Cerebellar nuclear complex (tissue), 1 donor: ENCODE data around the gene SPRY1.

Experiments
- DNase-seq, 2 experiments: peaks; one replicate each; lab custom pipeline; 2025; lab: John Stamatoyannopoulos, UW

SPRY1 gene

GRCh38 chr4:123380728-123381716, 15.6 kb upstream of the SPRY1 start:
- no peak for DNase-seq

DNA sequence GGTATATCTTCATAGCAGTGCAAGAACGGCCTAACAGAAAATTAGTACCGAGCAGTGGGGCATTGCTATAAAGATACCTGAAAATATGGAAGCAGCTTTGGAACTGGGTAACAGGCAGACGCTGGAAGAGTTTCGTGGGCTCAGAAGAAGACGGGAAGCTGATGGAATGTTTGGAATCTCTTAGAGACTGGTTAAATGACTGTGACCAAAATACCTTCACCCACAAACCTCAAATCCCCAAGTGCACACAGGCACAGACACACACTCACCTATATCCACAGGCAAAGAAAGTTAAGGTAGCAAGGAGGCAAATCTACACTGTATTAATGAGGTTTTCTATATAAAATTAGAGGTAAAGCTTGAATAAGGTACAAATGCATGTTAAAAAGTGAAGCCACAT, 14.6 kb upstream of the SPRY1 start:
- DNase-seq, result no peak

DNA sequence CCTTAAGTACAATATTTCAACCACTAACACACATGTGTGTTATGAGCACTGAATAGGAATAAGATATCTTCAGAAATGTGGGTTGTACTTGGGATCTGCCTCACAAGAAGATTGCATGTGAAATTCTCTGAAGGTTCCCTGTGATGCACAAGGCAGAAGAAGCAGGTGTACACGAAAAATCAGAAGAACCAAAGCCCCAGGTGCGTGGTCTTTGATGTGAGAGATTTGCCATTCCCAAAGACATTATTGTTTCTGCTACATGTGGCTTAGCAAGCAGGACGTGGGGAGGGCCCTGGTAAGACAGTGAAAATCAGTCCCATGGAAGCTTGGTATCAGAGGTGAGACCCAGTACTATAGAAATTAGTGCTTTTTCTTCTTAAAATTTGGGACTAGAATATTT, 13.0 kb upstream of the SPRY1 start:
- no peak for DNase-seq

DNA sequence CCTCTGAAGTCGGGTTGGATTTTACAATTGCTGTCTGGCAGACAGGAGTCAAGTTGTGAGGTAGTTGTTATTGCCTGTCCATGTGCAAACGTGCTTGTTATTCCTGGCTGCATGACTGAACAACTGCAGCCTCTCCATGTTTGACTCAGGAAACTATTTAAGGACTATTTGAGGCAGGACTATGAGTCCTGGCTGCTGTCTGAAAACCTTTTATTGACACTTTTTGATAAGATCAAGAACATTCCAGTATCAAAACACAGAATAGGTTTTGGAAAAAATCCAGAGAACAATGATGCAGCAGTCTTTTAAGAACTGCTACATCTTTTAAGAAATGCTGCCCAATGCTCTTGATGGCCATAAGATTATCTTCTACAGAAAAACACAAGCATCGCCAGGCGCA, 10.0 kb upstream of the SPRY1 start:
- no peak for DNase-seq

- DNase-seq, result peak in 1 of 2 experiments; percentile 0
These were observed 5.6 kb upstream of the SPRY1 start for GRCh38 chr4:123390846-123391456.

DNA sequence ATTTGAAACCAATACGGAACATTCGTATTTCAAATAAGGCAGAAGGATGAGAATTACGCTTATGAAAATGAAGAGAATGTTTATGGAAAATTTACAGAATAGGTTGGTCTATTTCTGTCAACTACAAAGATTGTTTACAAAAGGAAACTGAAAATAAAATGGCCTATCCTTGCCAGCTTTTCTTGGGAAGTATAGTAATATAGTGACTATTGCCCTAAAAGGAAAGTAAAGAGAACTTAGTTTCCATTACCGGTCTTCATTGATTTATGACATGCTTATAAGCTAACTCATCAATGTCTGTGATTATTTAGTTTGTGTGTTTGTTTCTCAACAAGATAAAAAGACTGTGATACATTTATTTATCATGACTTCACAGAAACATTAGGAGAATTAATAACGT, 2.9 kb upstream of the SPRY1 start:
- DNase-seq, result no peak

DNA sequence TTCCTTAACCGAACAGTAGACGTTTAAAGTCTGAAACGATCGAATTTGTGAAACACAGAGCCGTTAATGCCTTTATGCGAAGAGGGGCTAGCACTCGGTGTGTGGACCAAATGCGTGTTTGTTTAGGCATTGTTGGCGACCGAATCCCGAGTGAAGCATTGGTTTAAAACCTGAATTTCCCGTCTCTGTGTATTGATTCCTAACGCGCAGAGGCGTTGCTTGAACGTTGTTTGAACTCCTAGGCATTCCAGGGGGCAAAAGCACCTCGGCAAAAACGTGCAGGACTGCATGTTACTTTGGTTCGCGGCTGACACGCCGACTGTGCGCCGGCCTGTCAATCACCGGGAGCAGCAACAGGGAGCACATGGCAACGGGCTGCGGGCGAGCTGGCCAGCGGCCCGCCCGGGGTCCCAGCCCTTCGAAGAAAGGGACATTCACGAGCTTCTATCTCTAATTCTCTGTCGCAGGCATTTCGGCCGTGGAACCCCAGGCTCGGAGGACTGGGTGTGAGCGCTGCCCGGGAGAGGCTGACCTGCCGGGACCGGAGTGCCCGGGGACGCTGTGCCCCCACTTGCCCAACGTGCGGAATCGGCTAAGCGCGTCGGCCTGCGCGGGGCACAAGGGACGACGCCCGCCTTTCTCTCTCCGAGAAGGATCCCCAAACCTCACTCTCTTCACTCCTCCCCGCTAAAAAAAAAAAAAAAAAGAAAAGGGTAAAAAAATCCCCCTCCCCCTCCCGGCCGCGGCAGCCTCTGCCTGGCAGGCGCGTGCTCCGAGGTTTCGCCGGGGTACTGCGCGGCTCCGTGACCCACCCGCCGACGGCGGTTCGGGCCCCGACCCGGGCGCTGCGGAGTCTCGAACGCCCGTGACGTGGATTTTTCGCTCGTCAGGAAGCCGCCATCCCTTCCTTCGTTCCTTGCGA, 810 bp downstream of the SPRY1 start:
- no peak for DNase-seq

GRCh38 chr4:123398066-123398852, 1.7 kb downstream of the SPRY1 start:
- peak in 1 of 2 experiments; percentile 13 for DNase-seq

DNA sequence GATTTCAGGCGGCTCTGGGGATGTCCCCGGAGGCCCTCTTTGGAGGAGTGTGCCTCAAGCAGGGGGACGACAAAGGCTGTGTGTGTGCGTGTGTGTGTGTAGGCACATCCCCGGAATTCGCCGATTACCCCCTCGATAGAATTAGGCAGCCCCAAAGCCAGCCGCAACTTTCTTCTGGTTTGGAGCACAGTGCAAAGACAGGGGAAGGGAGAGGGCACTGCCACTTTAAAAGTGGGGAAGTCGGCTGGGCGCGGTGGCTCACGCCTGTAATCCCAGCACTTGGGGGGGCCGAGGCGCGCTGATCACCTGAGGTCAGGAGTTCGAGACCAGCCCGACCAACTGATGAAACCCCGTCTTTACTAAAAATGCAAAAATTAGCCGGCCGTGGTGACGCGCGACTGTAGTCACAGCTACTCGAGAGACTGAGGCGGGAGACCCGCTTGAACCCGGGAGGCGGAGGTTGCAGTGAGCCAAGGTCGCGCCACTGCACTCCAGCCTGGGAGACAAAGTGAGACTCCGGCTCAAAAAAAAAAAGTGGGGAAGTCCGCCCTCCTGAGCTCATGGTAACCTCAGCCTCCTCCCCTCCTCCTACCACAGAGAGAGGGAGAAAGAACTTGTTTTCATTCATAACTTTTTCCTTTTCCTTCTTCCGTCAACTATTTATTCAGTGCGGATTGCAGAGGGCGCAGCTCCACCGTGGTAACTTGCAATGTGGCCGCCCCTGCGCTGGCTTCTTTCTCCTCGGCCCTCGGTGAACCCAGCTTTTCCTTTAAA, 2.4 kb downstream of the SPRY1 start:
- peak in 1 of 2 experiments; percentile 3 for DNase-seq

GRCh38 chr4:123399627-123400358, 3.2 kb downstream of the SPRY1 start:
- no peak for DNase-seq

DNA sequence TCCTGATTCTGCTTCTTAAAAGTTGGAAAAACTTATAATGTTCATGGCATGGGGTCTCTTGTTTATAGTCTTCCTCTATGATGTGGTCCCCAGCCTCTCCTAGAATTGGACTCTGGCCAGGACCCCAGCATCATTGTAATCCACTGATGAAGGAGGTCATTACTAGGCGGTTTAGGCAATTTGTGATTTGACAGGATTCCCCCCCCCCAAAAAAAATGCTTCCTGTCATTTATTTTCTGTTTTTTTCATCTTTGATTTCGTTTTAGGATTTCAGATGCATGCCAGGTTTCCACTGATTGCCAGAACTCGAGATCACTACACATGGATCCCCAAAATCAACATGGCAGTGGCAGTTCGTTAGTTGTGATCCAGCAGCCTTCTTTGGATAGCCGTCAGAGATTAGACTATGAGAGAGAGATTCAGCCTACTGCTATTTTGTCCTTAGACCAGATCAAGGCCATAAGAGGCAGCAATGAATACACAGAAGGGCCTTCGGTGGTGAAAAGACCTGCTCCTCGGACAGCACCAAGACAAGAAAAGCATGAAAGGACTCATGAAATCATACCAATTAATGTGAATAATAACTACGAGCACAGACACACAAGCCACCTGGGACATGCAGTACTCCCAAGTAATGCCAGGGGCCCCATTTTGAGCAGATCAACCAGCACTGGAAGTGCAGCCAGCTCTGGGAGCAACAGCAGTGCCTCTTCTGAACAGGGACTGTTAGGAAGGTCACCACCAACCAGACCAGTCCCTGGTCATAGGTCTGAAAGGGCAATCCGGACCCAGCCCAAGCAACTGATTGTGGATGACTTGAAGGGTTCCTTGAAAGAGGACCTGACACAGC, 4.9 kb downstream of the SPRY1 start:
- no peak for DNase-seq

GRCh38 chr4:123402121-123402465, 5.5 kb downstream of the SPRY1 start:
- DNase-seq, result no peak

DNA sequence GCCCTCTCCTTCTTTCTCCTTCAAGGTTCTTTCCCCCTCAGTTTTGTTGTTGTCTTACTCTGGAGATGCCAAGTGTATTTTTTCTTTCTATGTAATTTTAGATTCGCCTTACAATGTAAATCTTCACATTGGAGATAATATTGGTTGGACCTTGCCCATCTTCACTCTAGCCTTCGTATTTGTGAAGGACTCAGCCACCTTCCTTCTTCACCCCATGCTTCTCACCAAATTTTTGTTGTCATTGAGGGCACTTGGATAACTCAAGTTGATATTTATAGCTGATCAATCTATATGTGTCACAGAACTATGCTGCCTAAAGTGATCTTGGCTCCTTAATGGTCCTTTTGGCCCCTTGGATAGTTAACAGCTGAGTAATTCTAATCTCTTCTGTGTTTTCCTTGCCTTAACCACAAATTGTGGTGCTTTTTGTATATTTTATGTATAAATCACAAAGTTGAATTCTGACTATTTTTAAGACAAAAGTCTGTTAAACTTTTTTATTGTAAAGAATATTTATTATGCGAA, 6.5 kb downstream of the SPRY1 start:
- DNase-seq, result no peak

DNA sequence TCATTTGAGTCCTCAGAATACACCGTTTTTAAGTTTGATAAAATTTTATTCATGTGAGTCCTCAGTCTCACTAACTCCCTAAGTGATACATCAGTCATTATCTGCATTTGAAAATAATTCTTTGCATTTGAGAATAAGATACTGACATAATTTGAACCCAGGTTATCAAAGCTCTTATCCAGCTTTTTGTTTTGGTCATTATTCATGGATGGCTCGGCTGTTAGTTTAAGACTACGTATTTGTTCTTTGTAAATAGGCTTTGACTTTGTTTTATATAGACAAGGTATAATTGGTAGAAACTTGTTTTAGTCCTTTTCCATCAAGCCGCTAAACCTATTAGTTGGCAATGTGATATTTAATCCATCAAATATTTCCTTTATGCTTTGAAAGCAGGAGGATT, 7.9 kb downstream of the SPRY1 start:
- no peak for DNase-seq

DNA sequence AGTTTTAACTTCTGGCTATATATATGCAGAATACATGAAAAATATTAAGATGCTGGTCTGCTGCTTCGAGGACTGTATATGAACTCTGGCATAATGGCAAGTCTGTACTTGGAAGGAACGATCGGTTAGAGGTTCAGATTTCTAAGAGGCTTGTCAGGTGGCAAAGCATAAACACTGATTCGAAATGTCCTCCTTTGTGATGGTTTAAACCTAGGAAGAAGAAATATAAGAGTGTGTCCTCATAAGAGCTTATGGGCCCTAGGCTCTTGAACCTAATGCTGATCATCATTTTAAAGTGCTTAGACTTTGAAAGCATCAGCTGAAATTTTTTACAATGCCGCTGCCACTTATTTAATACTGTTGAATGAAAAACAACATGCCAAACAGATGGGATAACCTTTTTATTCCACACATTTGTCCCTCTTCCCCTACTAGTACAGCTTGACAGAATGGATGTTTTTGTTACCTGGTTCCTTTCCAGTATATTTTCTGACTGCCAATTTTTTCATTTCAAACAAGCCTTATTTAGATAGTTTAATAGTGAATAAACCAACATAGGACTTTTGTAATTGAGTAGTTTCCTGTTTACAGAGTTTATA, 8.8 kb downstream of the SPRY1 start:
- DNase-seq, result no peak

- DNase-seq, result no peak
These were observed 10.3 kb downstream of the SPRY1 start for GRCh38 chr4:123406872-123407271.

DNA sequence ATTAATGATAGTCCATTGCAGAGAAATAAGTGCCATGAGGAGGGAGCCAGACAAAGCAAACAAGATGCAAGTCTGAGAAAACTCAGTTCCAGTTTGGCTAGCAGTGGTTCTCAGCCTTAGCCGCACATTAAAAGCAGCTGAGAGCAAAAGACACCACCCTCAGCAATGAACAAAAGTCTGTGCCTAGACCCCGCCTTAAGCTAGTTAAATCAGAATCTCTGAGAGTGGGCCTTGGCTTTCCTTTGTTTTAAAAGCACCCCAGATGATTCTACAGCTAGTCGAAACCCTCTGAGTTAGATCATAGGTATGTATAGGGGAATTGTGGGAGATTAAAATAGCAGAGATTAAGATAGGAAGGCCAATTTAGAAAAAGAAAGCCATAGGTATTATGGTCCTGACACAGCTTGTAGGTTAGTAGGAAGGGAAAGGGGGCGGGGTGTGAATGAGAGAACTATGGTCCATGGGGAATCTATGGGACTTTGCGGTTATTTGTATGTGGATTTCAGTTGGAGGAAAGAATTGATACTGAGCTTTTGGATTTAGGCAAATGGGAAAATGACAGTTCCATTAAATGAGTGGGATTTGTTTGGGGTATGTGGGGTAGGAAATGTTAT, 12.0 kb downstream of the SPRY1 start:
- DNase-seq, result no peak

- no peak for DNase-seq
These were observed 12.7 kb downstream of the SPRY1 start for GRCh38 chr4:123409334-123409733.
